HG02981 (cell line): ENCODE data around the gene FLYWCH2.
"Not testable (repeated sequence)": the region's sequence is repeated elsewhere in the genome, so short reads cannot be mapped to it uniquely, and the experiment has no call there.

Experiments used
- ATAC-seq: cut with Tn5 transposase; IDR thresholded peaks from one replicate; pipeline ENCODE4 v1.9.1; 2021; ENCODE audit warnings: mild to moderate bottlenecking, moderate library complexity; ENCODE audit not compliant: unreplicated experiment

FLYWCH2 gene

GRCh38 chr16:2937170-2937569 is 54.2 kb downstream of the FLYWCH2 start:
- ATAC-seq: no peak

DNA sequence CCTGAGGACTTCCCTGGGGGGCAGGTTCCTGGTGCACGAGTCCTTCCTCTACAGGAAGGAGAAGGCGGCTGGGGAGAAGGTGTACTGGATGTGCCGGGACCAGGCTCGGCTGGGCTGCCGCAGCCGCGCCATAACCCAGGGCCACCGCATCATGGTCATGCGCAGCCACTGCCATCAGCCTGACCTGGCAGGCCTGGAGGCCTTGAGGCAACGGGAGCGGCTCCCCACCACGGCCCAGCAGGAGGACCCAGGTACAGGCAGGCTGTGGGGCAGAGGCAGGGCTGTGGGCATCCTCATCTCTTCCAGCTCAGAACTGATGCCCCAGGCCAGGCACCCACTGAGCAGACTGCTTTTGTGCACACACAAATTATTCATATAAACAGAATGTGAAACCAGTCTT is 55.2 kb downstream of the FLYWCH2 start:
- ATAC-seq: no peak

DNA sequence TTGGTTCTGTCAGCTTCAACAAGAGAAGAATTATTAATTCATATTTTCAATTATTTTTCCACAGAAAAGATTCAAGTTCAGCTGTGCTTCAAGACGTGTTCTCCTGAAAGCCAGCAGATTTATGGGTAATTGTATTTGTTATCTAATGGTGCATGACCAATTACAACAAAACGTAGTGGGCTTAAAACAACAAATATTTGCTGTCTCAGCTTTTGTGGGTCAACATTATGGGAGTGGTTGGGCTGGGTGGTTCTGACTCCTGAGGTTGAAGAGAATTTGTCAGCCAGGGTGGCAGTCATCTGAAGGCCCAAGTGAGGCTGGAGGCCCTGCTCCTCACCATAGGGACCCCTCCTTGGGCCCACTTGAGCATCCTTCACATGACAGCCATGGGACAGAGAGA is 57.0 kb downstream of the FLYWCH2 start:
- ATAC-seq: no peak

DNA sequence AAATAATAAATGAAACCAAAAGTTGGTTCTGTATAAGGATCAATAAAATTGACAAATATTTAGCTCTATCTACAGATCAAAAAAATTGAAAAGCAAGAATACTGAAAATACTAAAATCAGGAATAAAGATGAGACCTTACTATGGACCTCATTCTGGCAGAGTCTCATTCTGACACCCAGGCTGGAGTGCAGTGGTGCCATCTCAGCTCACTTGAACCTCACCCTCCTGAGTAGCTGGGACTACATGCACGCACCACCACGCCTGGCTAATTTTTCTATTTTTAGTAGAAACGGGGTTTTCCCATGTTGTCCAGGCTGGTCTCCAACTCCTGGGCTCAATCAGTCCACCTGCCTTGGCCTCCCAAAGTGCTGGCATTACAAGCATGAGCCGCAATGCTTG is 59.0 kb downstream of the FLYWCH2 start:
- ATAC-seq: no peak

- not testable (repeated sequence) for ATAC-seq
Observed at GRCh38 chr16:2943716-2944115, 60.7 kb downstream of the FLYWCH2 start.

DNA sequence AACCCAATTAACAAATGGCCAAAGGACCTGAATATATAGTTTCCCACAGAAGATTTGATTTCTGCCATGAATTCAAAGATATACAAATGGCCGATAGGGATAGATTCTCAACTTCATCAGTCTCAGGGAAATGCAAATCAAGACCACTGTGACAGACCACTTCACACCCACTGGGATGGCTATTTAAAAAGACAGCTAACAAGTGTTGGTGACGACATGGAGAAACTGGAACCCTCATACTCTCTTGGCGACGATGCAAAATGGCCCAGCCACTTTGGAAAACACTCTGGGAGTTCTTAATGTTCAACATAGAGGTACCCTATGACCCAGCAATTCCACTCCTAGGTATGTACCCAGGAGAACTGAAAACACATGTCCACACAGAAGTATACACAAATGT is 63.6 kb downstream of the FLYWCH2 start:
- ATAC-seq: no peak
